Body of pancreas (tissue), 4 donors: ENCODE data around the gene VEGFA. TPM values are rescaled to one million over a fixed set of nuclear protein-coding genes. Genes with fewer than 3 reads are reported as not detected.

Source experiments
- ATAC-seq: fragments of 150-250 bp; one replicate; pipeline ENCODE4 v1.9.1; 2016
- DNase-seq, 4 donors: peaks; one replicate each; pipeline ENCODE4 v3.0.0-alpha.2; 2019
- H3K27ac ChIP-seq, 4 donors: fragments of 200-600 bp; sonication (generic); 1 replicate in 3 of 4; 2 replicates in 1 of 4; pipeline versions ENCODE4 v1.5.1 to v1.6.1; 2016 to 2019; ENCODE audit warnings: mild to moderate bottlenecking in 1 of 4, mixed read lengths in 1 of 4, moderate library complexity in 1 of 4
- H3K27me3 ChIP-seq, 2 donors: fragments of 200-600 bp; sonication (generic); one replicate each; pipeline ENCODE4 v1.6.0; 2016; ENCODE audit warnings: mild to moderate bottlenecking in 1 of 2
- H3K36me3 ChIP-seq, 2 donors: fragments of 200-600 bp; sonication (generic); replicated peaks in 1 of 2; 2 replicates each; pipeline ENCODE4 v1.5.1; 2016; ENCODE audit warnings: low read depth in 2 of 2; ENCODE audit not compliant: insufficient read depth in 1 of 2
- H3K4me1 ChIP-seq: fragments of 200-600 bp; sonication (generic); one replicate; pipeline ENCODE4 v1.6.0; 2016
- H3K4me3 ChIP-seq, 2 donors: fragments of 200-600 bp; sonication (generic); 1 replicate in 1 of 2; 2 replicates in 1 of 2; pipeline ENCODE4 v1.5.1; 2016 to 2019
- H3K9me3 ChIP-seq, 3 donors: fragments of 200-600 bp; sonication (generic); 1 replicate in 2 of 3; 2 replicates in 1 of 3; pipeline ENCODE4 v1.5.1; 2016
- CTCF ChIP-seq, 7 experiments: fragments of 450-650 bp in 4 of 7; fragments of 200-600 bp in 3 of 7; sonication (generic) in 3 of 7; IDR thresholded peaks; one replicate each; pipeline ENCODE4 v1.5.1; 2016 to 2019; ENCODE audit warnings: antibody characterized with exemption in 7 of 7
- POLR2A ChIP-seq, 3 donors: fragments of 450-650 bp; IDR thresholded peaks; one replicate each; pipeline ENCODE4 v1.6.1; 2016; ENCODE audit warnings: antibody characterized with exemption in 3 of 3, mild to moderate bottlenecking in 2 of 3
- WGBS, 2 donors: methylation state at CpG; one replicate each; pipeline ENCODE4 v1.1.5; 2017; 5-methylcytosine and 5-hydroxymethylcytosine counted together
- intact Hi-C: fragments of 100-400 bp; cut with DNase I; formaldehyde crosslinking; loops from one replicate; pipeline ENCODE4 v1.15.1; 2023
- total RNA-seq, 2 donors: library from RNA; depleted of rRNA; stranded (reverse); fragments of >200 nt; gene quantifications; one replicate each; pipeline ENCODE4 v1.1.0, GENCODE V29; 2016

The VEGFA gene
- total RNA-seq, 2 donors from 2014 or later: 84.8 to 272 TPM

GRCh38 chr6:43803055-43803782, 33.2 kb downstream of the VEGFA start:
- peak overlapping the region; percentile 91 to 96 (median 92) for H3K27ac ChIP-seq
- H3K4me3 ChIP-seq: no peak overlapping the region
- H3K4me1 ChIP-seq: peaks cover 100% of the 10 kb centered on the region
- H3K9me3 ChIP-seq: no peaks in the 10 kb centered on the region
- H3K36me3 ChIP-seq: no peaks in the 10 kb centered on the region
- H3K27me3 ChIP-seq: no peaks in the 10 kb centered on the region
- 41 to 44% methylated on average over 6 of the region's 6 CpGs for WGBS, 2 donors
- intact Hi-C loops: no loop called here
- no peak for TF ChIP-seq CTCF (IDR thresholded peaks at IDR 0.05)
- no peak for TF ChIP-seq POLR2A (IDR thresholded peaks at IDR 0.05)
- peak in 1 of 4 donors; percentile 34 for DNase-seq
- ATAC-seq: no peak

- no peak for TF ChIP-seq POLR2A (IDR thresholded peaks at IDR 0.05)
- TF ChIP-seq CTCF (IDR thresholded peaks at IDR 0.05): peak in 2 of 7 experiments; percentile 10 to 31
- no peak overlapping the region for H3K4me3 ChIP-seq
- H3K27me3 ChIP-seq: no peaks in the 10 kb centered on the region
- no peaks in the 10 kb centered on the region for H3K36me3 ChIP-seq
- peak overlapping the region; percentile 91 to 96 (median 92) for H3K27ac ChIP-seq
- WGBS, 2 donors: 43 to 53% methylated on average over 2 of the region's 2 CpGs
- intact Hi-C loops: no loop called here
- no peaks in the 10 kb centered on the region for H3K9me3 ChIP-seq
- H3K4me1 ChIP-seq: peaks cover 96% of the 10 kb centered on the region
- ATAC-seq (peak; percentile 36), DNase-seq (peak; percentile 58 to 82 (median 72))
Measured at GRCh38 chr6:43803783-43804549, 34.0 kb downstream of the VEGFA start.

DNA sequence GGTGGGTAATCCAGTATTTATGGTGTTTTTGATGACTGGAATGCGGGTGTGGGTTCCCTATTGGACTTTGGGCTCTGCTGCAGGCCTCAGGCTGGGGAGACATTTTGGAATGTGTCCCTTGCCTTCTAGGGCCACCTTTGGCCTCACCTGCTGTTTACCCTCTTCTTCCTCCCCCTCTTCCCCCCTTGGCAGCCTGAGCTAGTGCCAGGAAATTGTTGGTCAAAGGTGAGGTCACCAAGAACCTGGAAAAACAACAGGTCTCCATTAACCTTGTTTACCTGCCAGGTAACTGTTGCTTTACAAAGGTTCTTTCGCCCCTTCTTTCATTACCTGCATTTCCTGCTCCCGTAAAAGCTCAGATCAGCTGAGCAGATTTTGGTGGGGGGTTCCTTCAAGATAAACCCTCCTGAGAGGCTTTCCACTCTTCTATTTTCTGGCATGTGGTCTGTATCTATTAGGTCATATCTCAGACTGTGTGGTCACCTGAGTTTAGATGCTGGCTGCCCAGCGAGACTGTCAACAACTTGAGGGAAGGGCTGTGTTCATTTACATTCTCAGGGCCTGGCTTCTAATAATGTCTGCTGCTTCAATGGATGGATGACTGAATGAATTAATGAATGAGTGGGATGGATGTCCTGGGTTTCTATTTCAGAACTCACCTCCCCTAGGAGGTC, 34.7 kb downstream of the VEGFA start:
- Histone ChIP-seq H3K27ac (peak overlapping the region; percentile 91 to 96 (median 92)), H3K9me3 (no peaks in the 10 kb centered on the region), H3K4me3 (no peak overlapping the region), H3K4me1 (peaks cover 96% of the 10 kb centered on the region), H3K27me3 (no peaks in the 10 kb centered on the region), H3K36me3 (no peaks in the 10 kb centered on the region)
- peak; percentile 77 for ATAC-seq
- WGBS, 2 donors: 7 to 17% methylated on average over 4 of the region's 4 CpGs
- peak; percentile 86 to 90 (median 88) for DNase-seq
- TF ChIP-seq POLR2A (IDR thresholded peaks at IDR 0.05) (no peak), CTCF (IDR thresholded peaks at IDR 0.05) (no peak)
- intact Hi-C loops: no loop called here

DNA sequence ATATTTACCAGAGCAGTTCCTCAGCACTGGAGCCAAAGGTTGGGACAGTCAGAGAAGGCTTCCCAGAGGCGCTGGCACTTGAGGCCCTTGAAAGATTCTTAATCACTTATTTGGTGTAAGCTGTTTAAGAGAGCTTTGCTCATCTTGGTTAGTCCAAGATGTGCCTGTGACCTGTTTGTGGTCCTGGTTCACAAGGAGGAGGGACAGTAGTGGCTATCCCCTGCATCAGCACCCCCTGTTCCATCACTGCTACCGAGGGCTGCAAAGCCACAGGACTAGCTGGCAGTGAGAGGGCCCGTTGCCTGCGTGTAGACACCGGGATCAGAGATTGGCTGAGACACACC, 35.7 kb downstream of the VEGFA start:
- H3K27me3 ChIP-seq: no peaks in the 10 kb centered on the region
- no peak for ATAC-seq
- H3K36me3 ChIP-seq: no peaks in the 10 kb centered on the region
- 53 to 70% methylated on average over 5 of the region's 5 CpGs for WGBS, 2 donors
- H3K9me3 ChIP-seq: no peaks in the 10 kb centered on the region
- H3K27ac ChIP-seq: peak overlapping the region; percentile 91 to 96 (median 92)
- no peak for DNase-seq
- no peak for TF ChIP-seq CTCF (IDR thresholded peaks at IDR 0.05)
- TF ChIP-seq POLR2A (IDR thresholded peaks at IDR 0.05): no peak
- peaks cover 96% of the 10 kb centered on the region for H3K4me1 ChIP-seq
- intact Hi-C loops: no loop called here
- H3K4me3 ChIP-seq: no peak overlapping the region
